H1 (cell line): ENCODE measurements around the gene EXOC5. TPM values are rescaled to one million over a fixed set of nuclear protein-coding genes. Genes with fewer than 3 reads are reported as not detected.

Experiments
- CTCF ChIA-PET: fragments of 300-600 bp; sonication (Branson Sonifier 250); formaldehyde crosslinking; loops from one replicate; lab custom pipeline; 2021; ENCODE audit not compliant: partially characterized antibody; lab: Charles Lee
- POLR2A ChIA-PET: fragments of 300-600 bp; sonication (Branson Sonifier 250); formaldehyde crosslinking; loops from one replicate; lab custom pipeline; 2021; ENCODE audit warnings: inconsistent platforms; ENCODE audit not compliant: partially characterized antibody; lab: Charles Lee
- DNase-seq, 2 experiments: peaks; one replicate each; pipeline versions ENCODE4 v3.0.0 to v3.0.0-alpha.2; 2010 to 2022; ENCODE audit warnings: low spot score in 2 of 2, low read depth in 1 of 2, mixed read lengths in 1 of 2
- FAIRE-seq: peaks from 2 replicates; lab custom pipeline; 2011; peaks lifted over from hg19 to GRCh38; lab: Jason Lieb, UNC
- H2AFZ ChIP-seq: 2 replicates; pipeline ENCODE4 v1.8.1; 2012; ENCODE audit warnings: low read length, inconsistent platforms
- H2AK5ac ChIP-seq: 2 replicates; pipeline ENCODE4 v1.6.1; 2013; ENCODE audit warnings: low read depth, low read length
- H2BK120ac ChIP-seq: replicated peaks from 2 replicates; pipeline ENCODE3; 2013; ENCODE audit warnings: low read depth, low read length, inconsistent platforms
- H2BK12ac ChIP-seq: 2 replicates; pipeline ENCODE4 v1.6.1; 2013; ENCODE audit warnings: low read depth, low read length
- H2BK15ac ChIP-seq: 2 replicates; pipeline ENCODE4 v1.6.1; 2013; ENCODE audit warnings: low read length
- H2BK20ac ChIP-seq: 2 replicates; pipeline ENCODE4 v1.6.1; 2013; ENCODE audit warnings: low read length
- H2BK5ac ChIP-seq: 2 replicates; pipeline ENCODE4 v1.6.1; 2013; ENCODE audit warnings: low read depth, low read length
- H3K14ac ChIP-seq: 2 replicates; pipeline ENCODE4 v1.6.1; 2013; ENCODE audit warnings: inconsistent platforms; ENCODE audit not compliant: insufficient read length
- H3K18ac ChIP-seq: 2 replicates; pipeline ENCODE4 v1.6.1; 2013; ENCODE audit warnings: low read length; ENCODE audit errors: extremely low read depth
- H3K23ac ChIP-seq: 2 replicates; pipeline ENCODE4 v1.6.1; 2013; ENCODE audit warnings: inconsistent platforms; ENCODE audit not compliant: insufficient read length
- H3K23me2 ChIP-seq: 2 replicates; pipeline ENCODE4 v1.6.1; 2013; ENCODE audit warnings: low read depth, low read length
- H3K27ac ChIP-seq: 2 replicates; pipeline ENCODE4 v1.6.1; 2011; ENCODE audit warnings: low read depth, low read length, inconsistent platforms
- H3K27me3 ChIP-seq, 4 experiments: replicated peaks in 1 of 4; 1 replicate in 1 of 4; 2 replicates in 3 of 4; pipeline versions ENCODE4 v1.6.1 to v1.8.1; 2011 to 2013; ENCODE audit warnings: low read length in 3 of 4, mild to moderate bottlenecking in 3 of 4, inconsistent platforms in 2 of 4, mixed read lengths in 2 of 4, moderate library complexity in 1 of 4; ENCODE audit not compliant: control insufficient read depth in 3 of 4, insufficient read depth in 3 of 4; ENCODE audit errors: extremely low read depth in 1 of 4
- H3K36me3 ChIP-seq, 4 experiments: 2 replicates each; pipeline versions ENCODE4 v1.6.1 to v1.8.1; 2011 to 2013; ENCODE audit warnings: mild to moderate bottlenecking in 4 of 4, low read length in 3 of 4, moderate library complexity in 2 of 4, control low read depth in 1 of 4, inconsistent platforms in 1 of 4; ENCODE audit not compliant: insufficient read depth in 4 of 4, control insufficient read depth in 2 of 4
- H3K4ac ChIP-seq: replicated peaks from 2 replicates; pipeline ENCODE3; 2013; ENCODE audit warnings: low read length, low read depth, mixed read lengths, inconsistent platforms; ENCODE audit not compliant: insufficient read length
- H3K4me1 ChIP-seq, 4 experiments: replicated peaks in 1 of 4; 1 replicate in 1 of 4; 2 replicates in 3 of 4; pipeline versions ENCODE4 v1.6.1 to v1.8.1; 2011 to 2013; ENCODE audit warnings: low read length in 3 of 4, inconsistent platforms in 2 of 4, mixed read lengths in 1 of 4; ENCODE audit not compliant: insufficient read depth in 4 of 4, control insufficient read depth in 3 of 4
- H3K4me2 ChIP-seq, 2 experiments: 2 replicates each; pipeline versions ENCODE4 v1.6.1 to v1.8.1; 2011 to 2013; ENCODE audit warnings: low read depth in 2 of 2, low read length in 2 of 2, control low read depth in 1 of 2, inconsistent platforms in 1 of 2, mild to moderate bottlenecking in 1 of 2; ENCODE audit not compliant: insufficient read depth in 1 of 2
- H3K4me3 ChIP-seq, 4 experiments: fragments of 200-600, 300-600 bp in 1 of 4; sonication (generic), shearing (Covaris generic), sonication (Bioruptor Twin) in 1 of 4; 2 replicates each; pipeline versions ENCODE4 v1.5.1 to v1.8.1; 2011 to 2016; ENCODE audit warnings: low read length in 4 of 4, low read depth in 3 of 4, control low read depth in 2 of 4, inconsistent platforms in 2 of 4, mild to moderate bottlenecking in 2 of 4, mixed read lengths in 1 of 4, moderate library complexity in 1 of 4; ENCODE audit not compliant: insufficient read depth in 2 of 4; ENCODE audit errors: extremely low read depth in 1 of 4
- H3K56ac ChIP-seq: replicated peaks from 2 replicates; pipeline ENCODE3; 2013; ENCODE audit warnings: low read depth, mild to moderate bottlenecking, mixed read lengths, low read length, inconsistent platforms; ENCODE audit not compliant: insufficient read length
- H3K79me1 ChIP-seq: 2 replicates; pipeline ENCODE4 v1.6.1; 2013; ENCODE audit warnings: low read depth, low read length, control low read depth
- H3K79me2 ChIP-seq, 2 experiments: 2 replicates each; pipeline versions ENCODE4 v1.6.1 to v1.8.1; 2012 to 2013; ENCODE audit warnings: low read length in 2 of 2, mild to moderate bottlenecking in 2 of 2, inconsistent platforms in 1 of 2; ENCODE audit not compliant: insufficient read depth in 2 of 2, control insufficient read depth in 1 of 2
- H3K9ac ChIP-seq, 4 experiments: replicated peaks in 1 of 4; 1 replicate in 1 of 4; 2 replicates in 3 of 4; pipeline versions ENCODE4 v1.6.1 to v1.8.1; 2011 to 2013; ENCODE audit warnings: low read depth in 3 of 4, low read length in 3 of 4, control low read depth in 2 of 4, mild to moderate bottlenecking in 2 of 4, moderate library complexity in 2 of 4, inconsistent platforms in 1 of 4; ENCODE audit errors: extremely low read depth in 1 of 4
- H3K9me3 ChIP-seq, 2 experiments: 2 replicates each; pipeline versions ENCODE4 v1.6.1 to v1.8.1; 2012 to 2013; ENCODE audit warnings: mild to moderate bottlenecking in 2 of 2, moderate library complexity in 2 of 2, control low read depth in 1 of 2, inconsistent platforms in 1 of 2, low read depth in 1 of 2, low read length in 1 of 2, mixed read lengths in 1 of 2; ENCODE audit not compliant: insufficient read depth in 2 of 2
- H4K20me1 ChIP-seq, 2 experiments: replicated peaks in 1 of 2; 2 replicates each; pipeline versions ENCODE3 to v1.8.1; 2011 to 2013; ENCODE audit warnings: inconsistent platforms in 2 of 2, low read length in 2 of 2, mild to moderate bottlenecking in 1 of 2; ENCODE audit not compliant: insufficient read depth in 2 of 2, control insufficient read depth in 1 of 2
- H4K5ac ChIP-seq: 2 replicates; pipeline ENCODE4 v1.6.1; 2013; ENCODE audit warnings: low read length, low read depth, mixed read lengths, inconsistent platforms; ENCODE audit not compliant: insufficient read length
- H4K8ac ChIP-seq: 2 replicates; pipeline ENCODE4 v1.8.0; 2013; ENCODE audit warnings: mild to moderate bottlenecking, moderate library complexity, low read length, inconsistent platforms; ENCODE audit not compliant: insufficient read depth; ENCODE audit errors: extremely low read depth
- H4K91ac ChIP-seq: replicated peaks from 2 replicates; pipeline ENCODE3; 2013; ENCODE audit warnings: low read length, mixed read lengths, inconsistent platforms; ENCODE audit not compliant: insufficient read length
- ATF3 ChIP-seq: IDR thresholded peaks from 2 replicates; pipeline ENCODE4 v1.6.1; 2011; ENCODE audit warnings: low read depth, mild to moderate bottlenecking, low read length; ENCODE audit not compliant: insufficient read depth
- BACH1 ChIP-seq: IDR thresholded peaks from 2 replicates; pipeline ENCODE4 v1.6.1; 2012; ENCODE audit warnings: low read length, improper control_type of control experiment
- CBX8 ChIP-seq: fragments of 300-800, 300-1000 bp; sonication (generic); IDR thresholded peaks from 2 replicates; pipeline ENCODE4 v1.7.1; 2016; ENCODE audit warnings: low read depth, low read length, borderline replicate concordance
- CREB1 ChIP-seq: IDR thresholded peaks from 2 replicates; pipeline ENCODE4 v1.6.1; 2012; ENCODE audit warnings: inconsistent platforms
- FOSL1 ChIP-seq: IDR thresholded peaks from 2 replicates; pipeline ENCODE4 v1.6.1; 2011; ENCODE audit warnings: mild to moderate bottlenecking, low read depth, low read length, moderate library complexity; ENCODE audit not compliant: insufficient read depth
- HDAC6 ChIP-seq: IDR thresholded peaks from one replicate; pipeline ENCODE4 v1.7.1; 2012; ENCODE audit warnings: low read depth, mild to moderate bottlenecking, inconsistent platforms, low read length, moderate library complexity
- POU5F1 ChIP-seq: IDR thresholded peaks from 2 replicates; pipeline ENCODE4 v1.6.1; 2011; ENCODE audit warnings: low read depth, mild to moderate bottlenecking, low read length, moderate library complexity
- RBBP5 ChIP-seq: IDR thresholded peaks from 2 replicates; pipeline ENCODE4 v1.7.1; 2012; ENCODE audit warnings: low read depth, mild to moderate bottlenecking, inconsistent platforms, low read length, moderate library complexity, borderline replicate concordance
- RFX5 ChIP-seq: IDR thresholded peaks from 2 replicates; pipeline ENCODE4 v1.6.1; 2011; ENCODE audit warnings: low read depth, low read length, improper control_type of control experiment, borderline replicate concordance
- SP4 ChIP-seq: IDR thresholded peaks from 2 replicates; pipeline ENCODE4 v1.6.1; 2012; ENCODE audit warnings: low read length, inconsistent platforms
- TAF1 ChIP-seq: IDR thresholded peaks from 2 replicates; pipeline ENCODE4 v1.6.1; 2011; ENCODE audit warnings: mild to moderate bottlenecking, low read depth, low read length
- TEAD4 ChIP-seq: IDR thresholded peaks from 2 replicates; pipeline ENCODE4 v1.6.1; 2012; ENCODE audit warnings: low read depth, low read length, inconsistent platforms, mixed read lengths
- USF2 ChIP-seq: IDR thresholded peaks from 2 replicates; pipeline ENCODE4 v1.6.1; 2011; ENCODE audit warnings: low read length, improper control_type of control experiment
- WGBS, 2 experiments: shearing (Covaris generic) in 1 of 2; methylation state at CpG; one replicate each; pipeline versions ENCODE4 v1.1.6 to v1.1.7; 2013 to 2015; ENCODE audit warnings: low lambda C conversion rate in 2 of 2, mixed read lengths in 2 of 2, inconsistent platforms in 1 of 2, low coverage in 1 of 2, missing lambda C conversion rate in 1 of 2; ENCODE audit not compliant: insufficient replicate concordance in 2 of 2, insufficient coverage in 1 of 2, insufficient read length in 1 of 2; ENCODE audit errors: extremely low coverage in 1 of 2, missing lambda C conversion rate in 1 of 2; 5-methylcytosine and 5-hydroxymethylcytosine counted together
- polyA plus RNA-seq, 7 experiments: library from polyadenylated mRNA; depleted of rRNA in 3 of 7; stranded (reverse) in 5 of 7; unstranded in 2 of 7; fragments of >200 nt in 5 of 7; fragments of 200-250 nt in 2 of 7; gene quantifications; 1 replicate in 5 of 7; 2 replicates in 1 of 7; 4 replicates in 1 of 7; pipeline versions ENCODE4 v1.2.1 to v1.2.3, GENCODE V29; 2011 to 2013; ENCODE audit warnings: missing spikeins in 2 of 7, mixed read lengths in 2 of 7
- total RNA-seq: library from RNA; stranded (reverse); fragmentation: NEBNext Ultra II Directional; extraction: Animal tissue kit (Norgen Biotek cat#: 25700); gene quantifications from 2 replicates; pipeline ENCODE4 v1.2.1, GENCODE V29; 2021

EXOC5 gene
- total and polyA plus RNA-seq, 2 of the 8 experiments (the other 6 are each of a cell fraction or from before 2014, with no cell fraction given), result 23.0 to 86.7 TPM

DNA sequence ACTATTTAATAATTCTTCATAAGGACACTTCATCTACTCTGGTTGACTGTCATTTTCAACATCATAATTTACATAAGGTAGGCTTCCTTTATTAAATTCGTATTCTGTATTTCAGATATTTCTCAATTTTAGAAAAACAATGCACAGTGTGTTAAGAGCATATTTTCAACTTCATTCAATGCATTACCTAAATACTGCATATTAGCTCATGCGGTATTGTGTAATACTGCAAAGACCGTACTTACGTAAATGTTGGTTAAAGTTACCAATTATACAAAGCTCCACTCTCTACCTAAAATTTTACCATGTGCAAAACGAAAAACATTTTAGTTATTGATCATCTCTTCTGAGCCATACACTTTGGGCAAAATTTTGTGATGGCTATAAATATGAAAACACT is 62.8 kb downstream of the EXOC5 start:
- Histone ChIP-seq H3K23me2 (no peaks in the 10 kb centered on the region), H4K5ac (no peak overlapping the region), H2BK5ac (no peak overlapping the region), H3K9me3 (no peaks in the 10 kb centered on the region), H3K27me3 (no peaks in the 10 kb centered on the region), H3K4ac (no peak overlapping the region), H2BK120ac (no peak overlapping the region), H3K4me3 (no peak overlapping the region), H3K14ac (no peak overlapping the region), H3K23ac (no peak overlapping the region), H2AFZ (no peak overlapping the region), H2BK20ac (no peak overlapping the region), H2BK15ac (no peak overlapping the region), H2BK12ac (no peak overlapping the region), H3K4me2 (no peak overlapping the region), H3K18ac (no peak overlapping the region), H4K20me1 (no peaks in the 10 kb centered on the region), H4K8ac (no peak overlapping the region), H3K9ac (no peak overlapping the region), H3K79me2 (no peaks in the 10 kb centered on the region), H4K91ac (no peak overlapping the region), H2AK5ac (no peak overlapping the region), H3K4me1 (no peaks in the 10 kb centered on the region), H3K79me1 (no peaks in the 10 kb centered on the region), H3K56ac (no peak overlapping the region), H3K27ac (no peak overlapping the region), H3K36me3 (peaks cover 0 to 16% (median 0%) of the 10 kb centered on the region in 4 experiments; a peak in 5 of 8 replicates)
- 89% methylated on average over 5 of the region's 5 CpGs; no CpG with 5 or more reads in 1 of the 2 experiments for WGBS, 2 experiments
- FAIRE-seq, result no peak
- ChIA-PET CTCF (interaction anchor here (1.1 kb wide), 1 partner anchor 61 kb away, joined by 3 read pairs; no protein-coding TSS in a partner anchor), POLR2A (no interaction called here)
- TF ChIP-seq RBBP5 (no peak), TAF1 (no peak), RFX5 (no peak), POU5F1 (no peak), HDAC6 (no peak), TEAD4 (no peak), CBX8 (no peak), BACH1 (no peak), ATF3 (no peak), FOSL1 (no peak), CREB1 (no peak), USF2 (no peak), SP4 (no peak)
- DNase-seq, result no peak
